GM19397 (cell line): ENCODE measurements around the gene MYRIP.

Experiments used
- ATAC-seq: cut with Tn5 transposase; IDR thresholded peaks from one replicate; pipeline ENCODE4 v1.9.1; 2021; ENCODE audit warnings: mild to moderate bottlenecking, moderate library complexity; ENCODE audit not compliant: unreplicated experiment

MYRIP gene

GRCh38 chr3:39961230-39961629 is 151.8 kb downstream of the MYRIP start:
- ATAC-seq = no peak

GRCh38 chr3:39962581-39962980 is 153.2 kb downstream of the MYRIP start:
- no peak for ATAC-seq

- ATAC-seq = no peak
Observed at GRCh38 chr3:39965461-39965860, 156.1 kb downstream of the MYRIP start.

- ATAC-seq = no peak
Observed at GRCh38 chr3:39965997-39966396, 156.6 kb downstream of the MYRIP start.

DNA sequence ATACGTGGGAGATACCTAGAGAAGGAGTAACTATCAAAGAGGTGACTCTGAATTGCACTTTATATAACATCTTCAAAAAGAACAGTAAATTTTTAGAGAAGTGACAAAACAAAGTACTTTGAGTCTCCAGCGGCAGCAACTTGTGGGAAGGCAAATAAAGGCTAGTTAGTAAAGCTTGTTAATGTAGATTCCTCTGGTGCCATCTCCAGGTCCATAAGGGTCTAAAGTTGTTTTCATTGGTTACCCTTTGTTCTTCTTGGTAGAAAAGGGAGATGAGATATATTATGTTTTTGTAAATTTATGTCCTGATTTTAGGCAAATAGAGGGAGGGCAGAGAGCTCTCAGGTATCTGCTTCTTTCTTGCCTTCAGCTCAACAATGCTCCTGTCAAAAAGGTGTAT is 161.6 kb downstream of the MYRIP start:
- ATAC-seq = no peak

- no peak for ATAC-seq
Observed at GRCh38 chr3:39971559-39972031, 162.2 kb downstream of the MYRIP start.

DNA sequence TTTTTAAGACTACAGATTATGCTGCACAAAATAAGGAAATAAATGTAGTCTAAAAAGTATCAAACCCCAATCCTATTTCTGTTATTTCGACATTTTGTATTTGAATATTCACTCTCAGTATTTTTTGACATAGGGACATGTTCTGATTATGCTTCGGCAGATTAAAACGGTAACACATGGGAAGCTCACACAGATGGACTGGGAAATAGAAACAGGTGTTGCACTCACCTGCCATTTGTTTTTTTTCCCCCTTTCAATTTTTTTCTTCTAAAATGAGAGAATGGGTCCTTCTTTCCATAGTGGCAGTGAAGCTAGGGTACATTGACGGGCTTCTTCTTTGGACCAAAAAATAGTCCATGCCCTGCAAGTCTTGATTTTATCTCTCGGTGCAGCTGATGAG is 163.1 kb downstream of the MYRIP start:
- ATAC-seq = no peak

DNA sequence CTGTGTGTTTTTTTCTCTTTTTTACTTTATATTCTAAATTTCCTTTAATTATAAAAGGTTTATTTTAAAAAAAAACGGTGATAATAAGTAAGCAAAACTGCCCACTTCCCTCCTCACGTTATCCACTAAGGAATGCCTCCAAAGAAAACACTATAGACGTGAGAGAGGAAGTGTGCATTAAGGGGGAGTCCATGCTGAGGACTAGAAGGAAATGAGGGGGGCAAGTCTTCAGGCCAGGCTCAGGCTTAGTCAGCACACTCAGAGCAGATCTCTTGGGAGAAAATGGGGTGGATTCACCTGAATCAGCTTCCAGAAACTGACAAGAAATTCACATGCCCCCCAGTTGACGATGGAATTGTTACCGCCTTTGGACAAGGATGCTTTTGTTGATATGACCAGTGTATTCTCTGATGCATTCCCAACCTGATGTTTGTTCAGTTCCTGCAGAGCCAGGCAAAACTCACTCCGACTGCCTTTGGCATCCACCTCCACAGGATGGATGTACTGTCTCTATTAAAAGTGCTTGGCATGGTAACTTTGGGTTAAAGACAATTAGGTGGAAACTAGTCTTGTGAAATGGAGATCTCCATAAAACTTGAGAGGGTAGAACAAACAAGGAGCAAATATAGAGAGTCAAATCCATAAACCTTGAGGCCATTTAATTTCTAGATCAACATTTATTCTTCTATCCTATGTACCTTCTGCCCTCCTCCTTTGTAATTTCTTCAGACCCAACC is 167.8 kb downstream of the MYRIP start:
- ATAC-seq = no peak

GRCh38 chr3:39978308-39978707 is 168.9 kb downstream of the MYRIP start:
- ATAC-seq = no peak

GRCh38 chr3:39980058-39980457 is 170.6 kb downstream of the MYRIP start:
- ATAC-seq = no peak

DNA sequence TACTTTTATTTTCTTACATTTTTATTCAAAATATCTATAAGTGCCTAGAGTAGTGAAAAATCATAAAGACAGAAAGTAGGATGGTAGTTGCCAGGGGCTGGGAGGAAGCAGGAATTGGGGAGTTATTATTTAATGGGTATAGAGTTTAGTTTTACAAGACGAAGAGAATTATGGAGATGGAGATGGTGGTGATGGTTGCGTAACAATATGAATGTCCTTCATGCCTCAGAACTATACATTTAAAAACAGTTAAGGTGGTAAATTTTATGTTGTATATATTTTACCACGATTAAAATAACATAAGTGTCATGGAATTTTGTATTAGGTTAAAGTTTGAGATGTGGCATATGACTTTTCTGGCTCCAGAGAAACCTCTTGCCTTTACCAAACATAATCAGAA is 171.4 kb downstream of the MYRIP start:
- ATAC-seq = no peak

GRCh38 chr3:39981547-39982184 is 172.3 kb downstream of the MYRIP start:
- no peak for ATAC-seq

GRCh38 chr3:39982665-39983357 is 173.4 kb downstream of the MYRIP start:
- ATAC-seq = no peak

GRCh38 chr3:39989746-39990145 is 180.3 kb downstream of the MYRIP start:
- no peak for ATAC-seq

DNA sequence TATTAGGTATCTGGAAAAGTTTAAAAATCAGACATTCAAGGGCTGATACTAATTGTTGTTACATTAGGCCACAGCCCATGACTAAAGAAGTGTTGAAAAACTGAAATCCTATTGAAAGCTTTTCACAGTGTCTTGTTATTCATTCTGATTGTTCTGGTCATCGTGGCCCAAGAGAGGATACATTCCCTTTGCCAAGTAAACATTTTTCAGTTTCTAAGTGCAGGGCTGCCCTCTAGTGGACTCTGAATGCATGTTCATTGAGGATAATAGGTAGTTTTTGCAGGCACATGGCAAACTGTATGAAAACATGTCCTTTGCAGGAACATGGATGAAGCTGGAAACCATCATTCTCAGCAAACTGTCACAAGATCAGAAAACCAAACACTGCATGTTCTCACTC is 181.1 kb downstream of the MYRIP start:
- ATAC-seq = no peak

DNA sequence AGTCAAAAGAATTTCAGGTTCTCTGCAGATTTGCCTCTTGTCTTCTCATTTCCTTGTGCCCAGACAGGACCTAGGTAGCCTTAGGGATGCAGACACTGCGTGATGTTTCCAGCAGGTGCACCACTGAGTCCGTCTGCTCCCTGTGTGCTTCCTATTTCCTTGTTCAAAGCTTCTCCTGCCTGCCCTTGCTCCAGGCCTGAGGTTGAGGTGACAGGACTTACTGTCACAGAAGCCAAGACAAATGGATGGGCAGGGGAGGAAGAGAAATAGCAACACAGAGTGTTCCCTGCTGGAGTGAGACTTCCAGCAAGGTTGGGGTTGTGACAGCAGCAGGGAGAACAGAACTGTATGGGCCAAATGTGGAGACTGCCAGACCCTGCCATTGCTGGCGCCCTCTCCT is 199.4 kb downstream of the MYRIP start:
- ATAC-seq = no peak

- no peak for ATAC-seq
Observed at GRCh38 chr3:40009991-40010390, 200.6 kb downstream of the MYRIP start.

DNA sequence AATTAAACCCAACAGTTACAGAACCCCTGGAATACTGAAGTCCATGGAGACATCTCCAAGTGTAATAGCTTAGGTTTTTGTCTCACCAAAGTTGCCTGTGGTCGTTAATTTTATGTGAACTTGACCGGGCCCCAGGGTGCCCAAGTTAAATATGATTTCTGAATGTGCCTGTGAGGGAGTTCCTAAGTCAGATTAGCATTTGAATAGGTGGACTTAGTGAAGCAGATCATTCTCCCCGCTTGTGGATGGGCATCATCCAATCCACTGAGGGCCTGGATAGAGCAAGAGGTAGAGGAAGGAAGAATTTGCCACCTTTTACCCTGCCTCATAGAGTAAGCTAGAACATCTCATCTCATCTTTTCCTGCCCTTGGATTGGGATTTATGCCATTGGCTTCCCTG is 203.0 kb downstream of the MYRIP start:
- no peak for ATAC-seq

GRCh38 chr3:40016391-40016790 is 207.0 kb downstream of the MYRIP start:
- no peak for ATAC-seq

DNA sequence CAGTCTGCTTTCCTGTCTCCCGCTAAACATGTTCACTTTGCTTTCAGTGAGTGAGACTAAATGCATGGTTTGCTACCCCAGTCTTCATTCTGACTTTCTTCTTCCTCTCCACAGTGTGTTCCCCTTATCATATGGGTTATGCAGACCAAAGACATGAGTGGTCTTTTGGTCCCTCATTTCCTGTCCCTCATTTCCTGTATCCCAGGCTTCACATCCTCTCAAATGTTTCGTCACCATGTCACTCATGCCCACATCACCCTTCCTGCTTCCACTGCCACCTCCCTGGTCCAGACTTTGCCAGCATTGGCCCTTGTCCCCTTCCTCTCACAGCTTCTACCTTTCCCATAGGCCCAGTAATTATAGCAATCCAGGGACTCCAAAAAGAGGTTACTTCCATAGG is 209.0 kb downstream of the MYRIP start:
- ATAC-seq = no peak

DNA sequence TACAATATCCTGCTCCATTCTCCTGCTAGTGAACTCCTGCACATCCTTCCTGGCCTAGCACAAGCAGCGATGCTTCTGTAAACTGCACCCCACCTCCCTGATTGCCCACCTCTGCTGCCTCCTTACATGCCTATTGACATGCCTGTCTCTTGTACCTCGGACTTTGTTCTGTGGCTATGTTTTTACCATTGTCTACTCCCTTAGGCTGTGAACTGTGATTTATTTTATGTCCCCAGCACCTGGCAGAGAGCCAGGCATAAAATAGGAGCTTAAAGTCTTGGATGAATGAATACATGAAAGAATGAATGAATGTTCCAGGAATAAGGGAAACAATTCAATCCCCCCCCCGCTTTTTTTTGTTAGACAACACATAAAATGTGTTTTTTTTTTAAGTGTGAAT is 210.0 kb downstream of the MYRIP start:
- ATAC-seq = no peak

- ATAC-seq = no peak
Observed at GRCh38 chr3:40020689-40021088, 211.3 kb downstream of the MYRIP start.
